Measurements from ENCODE around the gene LTO1. TPM values are rescaled to one million over a fixed set of nuclear protein-coding genes. Genes with fewer than 3 reads are reported as not detected.

LTO1 gene
- total RNA-seq, 2 donors from 2014 or later = 23.2 to 32.2 TPM

GRCh38 chr11:69666261-69666660, 8.9 kb downstream of the LTO1 start:
- peaks cover 2% of the 10 kb centered on the region for H3K4me1 ChIP-seq (ENCODE audit: control insufficient read depth, insufficient read depth, low read length)
- no peak overlapping the region for H3K27ac ChIP-seq (ENCODE audit: low read depth, low read length)
- H3K36me3 ChIP-seq (ENCODE audit: control insufficient read depth, insufficient read depth, low read length) = peaks cover 47% of the 10 kb centered on the region
- H3K4me3 ChIP-seq (ENCODE audit: low read length) = no peak overlapping the region
- H3K9ac ChIP-seq (ENCODE audit: extremely low read depth, low read length, poor library complexity, severe bottlenecking) = no peak overlapping the region
- H3K27me3 Mint-ChIP-seq (ENCODE audit: insufficient read depth) = no peaks in the 10 kb centered on the region
- no peak for DNase-seq
- H3K4me3 Mint-ChIP-seq = no peak overlapping the region
- peaks cover 57% of the 10 kb centered on the region for H3K36me3 Mint-ChIP-seq (ENCODE audit: low read depth)
- H3K9me3 Mint-ChIP-seq = no peaks in the 10 kb centered on the region
- peaks cover 2% of the 10 kb centered on the region for H3K4me1 Mint-ChIP-seq
- H3K9me3 ChIP-seq (ENCODE audit: control insufficient read depth, low read length) = no peaks in the 10 kb centered on the region
- 94 to 97% methylated on average over 14 of the region's 14 CpGs for WGBS, 2 experiments (ENCODE audit: insufficient coverage in 1 of 2, insufficient read length in 1 of 2)
- H3K27me3 ChIP-seq (ENCODE audit: control insufficient read depth, insufficient read depth, low read length, poor library complexity, severe bottlenecking) = no peaks in the 10 kb centered on the region
- no peak overlapping the region for H3K27ac Mint-ChIP-seq
- TF ChIP-seq, protein P1, sequence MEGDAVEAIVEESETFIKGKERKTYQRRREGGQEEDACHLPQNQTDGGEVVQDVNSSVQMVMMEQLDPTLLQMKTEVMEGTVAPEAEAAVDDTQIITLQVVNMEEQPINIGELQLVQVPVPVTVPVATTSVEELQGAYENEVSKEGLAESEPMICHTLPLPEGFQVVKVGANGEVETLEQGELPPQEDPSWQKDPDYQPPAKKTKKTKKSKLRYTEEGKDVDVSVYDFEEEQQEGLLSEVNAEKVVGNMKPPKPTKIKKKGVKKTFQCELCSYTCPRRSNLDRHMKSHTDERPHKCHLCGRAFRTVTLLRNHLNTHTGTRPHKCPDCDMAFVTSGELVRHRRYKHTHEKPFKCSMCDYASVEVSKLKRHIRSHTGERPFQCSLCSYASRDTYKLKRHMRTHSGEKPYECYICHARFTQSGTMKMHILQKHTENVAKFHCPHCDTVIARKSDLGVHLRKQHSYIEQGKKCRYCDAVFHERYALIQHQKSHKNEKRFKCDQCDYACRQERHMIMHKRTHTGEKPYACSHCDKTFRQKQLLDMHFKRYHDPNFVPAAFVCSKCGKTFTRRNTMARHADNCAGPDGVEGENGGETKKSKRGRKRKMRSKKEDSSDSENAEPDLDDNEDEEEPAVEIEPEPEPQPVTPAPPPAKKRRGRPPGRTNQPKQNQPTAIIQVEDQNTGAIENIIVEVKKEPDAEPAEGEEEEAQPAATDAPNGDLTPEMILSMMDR (conservative IDR thresholded peaks at IDR 0.05) = no peak

DNA sequence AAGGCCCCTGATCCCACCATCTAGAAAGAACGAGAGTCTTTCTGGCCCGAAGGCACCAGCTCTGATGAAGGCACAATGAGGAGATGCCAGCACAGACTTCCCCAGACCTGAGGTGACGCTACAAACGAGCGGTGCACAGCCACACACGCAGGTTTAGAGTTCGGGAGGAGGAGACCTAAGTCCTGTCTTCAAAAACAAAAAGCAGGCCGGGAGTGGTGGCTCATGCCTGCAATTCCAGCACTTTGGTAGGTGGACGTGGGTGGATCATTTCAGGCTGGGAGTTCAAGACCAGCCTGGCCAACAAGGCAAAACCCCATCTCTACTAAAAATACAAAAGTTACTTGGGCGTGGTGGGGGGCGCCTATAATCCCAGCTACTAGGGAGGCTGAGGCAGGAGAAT, 9.5 kb downstream of the LTO1 start:
- Mint-ChIP-seq H3K36me3 (ENCODE audit: low read depth) (peaks cover 57% of the 10 kb centered on the region), H3K4me3 (no peak overlapping the region), H3K4me1 (peaks cover 2% of the 10 kb centered on the region), H3K27me3 (ENCODE audit: insufficient read depth) (no peaks in the 10 kb centered on the region), H3K9me3 (no peaks in the 10 kb centered on the region), H3K27ac (no peak overlapping the region)
- H3K27ac ChIP-seq (ENCODE audit: low read depth, low read length) = no peak overlapping the region
- no peak overlapping the region for H3K4me3 ChIP-seq (ENCODE audit: low read length)
- no peaks in the 10 kb centered on the region for H3K27me3 ChIP-seq (ENCODE audit: control insufficient read depth, insufficient read depth, low read length, poor library complexity, severe bottlenecking)
- peaks cover 2% of the 10 kb centered on the region for H3K4me1 ChIP-seq (ENCODE audit: control insufficient read depth, insufficient read depth, low read length)
- no peak overlapping the region for H3K9ac ChIP-seq (ENCODE audit: extremely low read depth, low read length, poor library complexity, severe bottlenecking)
- H3K36me3 ChIP-seq (ENCODE audit: control insufficient read depth, insufficient read depth, low read length) = peaks cover 44% of the 10 kb centered on the region
- H3K9me3 ChIP-seq (ENCODE audit: control insufficient read depth, low read length) = no peaks in the 10 kb centered on the region
- TF ChIP-seq, protein P1 (conservative IDR thresholded peaks at IDR 0.05) = no peak
- DNase-seq = no peak
- WGBS, 2 experiments (ENCODE audit: insufficient coverage in 1 of 2, insufficient read length in 1 of 2) = 96 to 98% methylated on average over 7 to 11 of the region's 11 CpGs

DNA sequence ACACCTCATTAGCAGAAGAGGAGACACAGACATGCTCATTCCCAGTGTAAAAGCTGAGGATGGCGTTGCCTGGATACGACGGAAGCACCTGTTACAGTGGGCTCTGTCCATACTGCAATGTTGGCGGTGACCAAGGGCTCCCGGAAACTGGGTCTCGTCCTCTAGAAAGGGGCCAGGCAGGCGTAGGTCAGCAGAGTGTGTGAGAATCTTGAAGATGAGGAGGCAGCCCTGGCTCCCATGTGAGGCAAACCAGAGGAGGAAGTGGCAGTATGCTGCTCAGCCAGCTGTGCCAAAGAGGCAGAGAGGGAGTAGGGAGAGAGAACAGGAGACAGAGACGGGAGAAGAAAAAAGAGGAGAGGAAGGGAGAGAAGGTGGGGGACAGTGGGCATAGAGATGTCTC, 10.3 kb downstream of the LTO1 start:
- Histone ChIP-seq H3K9ac (ENCODE audit: extremely low read depth, low read length, poor library complexity, severe bottlenecking) (no peak overlapping the region), H3K4me3 (ENCODE audit: low read length) (no peak overlapping the region), H3K36me3 (ENCODE audit: control insufficient read depth, insufficient read depth, low read length) (peaks cover 41% of the 10 kb centered on the region), H3K27ac (ENCODE audit: low read depth, low read length) (no peak overlapping the region), H3K9me3 (ENCODE audit: control insufficient read depth, low read length) (no peaks in the 10 kb centered on the region), H3K27me3 (ENCODE audit: control insufficient read depth, insufficient read depth, low read length, poor library complexity, severe bottlenecking) (no peaks in the 10 kb centered on the region), H3K4me1 (ENCODE audit: control insufficient read depth, insufficient read depth, low read length) (peaks cover under 1% of the 10 kb centered on the region)
- 95 to 100% methylated on average over 5 to 8 of the region's 8 CpGs for WGBS, 2 experiments (ENCODE audit: insufficient coverage in 1 of 2, insufficient read length in 1 of 2)
- DNase-seq = no peak
- Mint-ChIP-seq H3K4me3 (no peak overlapping the region), H3K27ac (no peak overlapping the region), H3K27me3 (ENCODE audit: insufficient read depth) (no peaks in the 10 kb centered on the region), H3K9me3 (no peaks in the 10 kb centered on the region), H3K4me1 (no peaks in the 10 kb centered on the region), H3K36me3 (ENCODE audit: low read depth) (peaks cover 51% of the 10 kb centered on the region)
- TF ChIP-seq, protein P1 (conservative IDR thresholded peaks at IDR 0.05) = no peak
